ENCODE results near the gene ANKDD1B. TPM values are rescaled to one million over a fixed set of nuclear protein-coding genes. Genes with fewer than 3 reads are reported as not detected.
A peak's percentile ranks its signal among the peaks of the same experiment; 100 is the strongest.

Gene ANKDD1B
- total RNA-seq, 1 donor, result 0.72 TPM

GRCh38 chr5:75681125-75681830, 70.0 kb downstream of the ANKDD1B start:
- Histone ChIP-seq H3K4me2 (ENCODE audit: insufficient read depth, low read length) (peak overlapping the region; percentile 70), H3K36me3 (ENCODE audit: insufficient read depth, low read length) (peaks cover 4% of the 10 kb centered on the region), H3K9me3 (ENCODE audit: low read depth, low read length) (no peaks in the 10 kb centered on the region), H3K4me3 (ENCODE audit: insufficient read depth, low read length) (peak overlapping the region; percentile 63), H3K27me3 (ENCODE audit: insufficient read depth, low read length) (no peaks in the 10 kb centered on the region), H3K79me2 (ENCODE audit: insufficient read depth, low read length) (no peaks in the 10 kb centered on the region), H3K27ac (ENCODE audit: low read depth, low read length) (peak overlapping the region; percentile 43), H2AFZ (ENCODE audit: low read length) (peak overlapping the region; percentile 74), H4K20me1 (ENCODE audit: insufficient read depth, low read length) (no peaks in the 10 kb centered on the region), H3K4me1 (ENCODE audit: insufficient read depth, low read length) (peaks cover 4% of the 10 kb centered on the region)
- no peak for DNase-seq (ENCODE audit: insufficient read length, low spot score, missing footprints)
- peak; percentile 60 for TF ChIP-seq CTCF (IDR thresholded peaks at IDR 0.05; ENCODE audit: extremely low read depth, low read depth, low read length)

- H3K4me3 ChIP-seq (ENCODE audit: insufficient read depth, low read length), result no peak overlapping the region
- H3K27ac ChIP-seq (ENCODE audit: low read depth, low read length), result no peak overlapping the region
- peaks cover 4% of the 10 kb centered on the region for H3K4me1 ChIP-seq (ENCODE audit: insufficient read depth, low read length)
- H3K79me2 ChIP-seq (ENCODE audit: insufficient read depth, low read length), result no peaks in the 10 kb centered on the region
- TF ChIP-seq CTCF (IDR thresholded peaks at IDR 0.05; ENCODE audit: extremely low read depth, low read depth, low read length), result no peak
- H4K20me1 ChIP-seq (ENCODE audit: insufficient read depth, low read length), result no peaks in the 10 kb centered on the region
- H3K9me3 ChIP-seq (ENCODE audit: low read depth, low read length), result no peaks in the 10 kb centered on the region
- H3K4me2 ChIP-seq (ENCODE audit: insufficient read depth, low read length), result no peak overlapping the region
- no peaks in the 10 kb centered on the region for H3K27me3 ChIP-seq (ENCODE audit: insufficient read depth, low read length)
- peaks cover 26% of the 10 kb centered on the region for H3K36me3 ChIP-seq (ENCODE audit: insufficient read depth, low read length)
- DNase-seq (ENCODE audit: insufficient read length, low spot score, missing footprints), result no peak
- no peak overlapping the region for H2AFZ ChIP-seq (ENCODE audit: low read length)
Observed at GRCh38 chr5:75685141-75685540, 73.9 kb downstream of the ANKDD1B start.

- no peak overlapping the region for H3K4me2 ChIP-seq (ENCODE audit: insufficient read depth, low read length)
- DNase-seq (ENCODE audit: insufficient read length, low spot score, missing footprints), result no peak
- H4K20me1 ChIP-seq (ENCODE audit: insufficient read depth, low read length), result no peaks in the 10 kb centered on the region
- no peak overlapping the region for H2AFZ ChIP-seq (ENCODE audit: low read length)
- no peaks in the 10 kb centered on the region for H3K79me2 ChIP-seq (ENCODE audit: insufficient read depth, low read length)
- no peaks in the 10 kb centered on the region for H3K9me3 ChIP-seq (ENCODE audit: low read depth, low read length)
- H3K27ac ChIP-seq (ENCODE audit: low read depth, low read length), result no peak overlapping the region
- H3K36me3 ChIP-seq (ENCODE audit: insufficient read depth, low read length), result peaks cover 30% of the 10 kb centered on the region
- H3K4me3 ChIP-seq (ENCODE audit: insufficient read depth, low read length), result no peak overlapping the region
- no peaks in the 10 kb centered on the region for H3K4me1 ChIP-seq (ENCODE audit: insufficient read depth, low read length)
- TF ChIP-seq CTCF (IDR thresholded peaks at IDR 0.05; ENCODE audit: extremely low read depth, low read depth, low read length), result no peak
- H3K27me3 ChIP-seq (ENCODE audit: insufficient read depth, low read length), result no peaks in the 10 kb centered on the region
Observed at GRCh38 chr5:75686480-75686879, 75.2 kb downstream of the ANKDD1B start.

GRCh38 chr5:75690669-75691068, 79.4 kb downstream of the ANKDD1B start:
- DNase-seq (ENCODE audit: insufficient read length, low spot score, missing footprints), result no peak

More at GRCh38 chr5:75690669-75691068, 79.4 kb downstream of the ANKDD1B start:
- H2AFZ ChIP-seq (ENCODE audit: low read length), result no peak overlapping the region
- no peak overlapping the region for H3K4me3 ChIP-seq (ENCODE audit: insufficient read depth, low read length)
- no peak for TF ChIP-seq CTCF (IDR thresholded peaks at IDR 0.05; ENCODE audit: extremely low read depth, low read depth, low read length)
- no peak overlapping the region for H3K4me2 ChIP-seq (ENCODE audit: insufficient read depth, low read length)
- H4K20me1 ChIP-seq (ENCODE audit: insufficient read depth, low read length), result no peaks in the 10 kb centered on the region
- H3K27me3 ChIP-seq (ENCODE audit: insufficient read depth, low read length), result no peaks in the 10 kb centered on the region
- no peak overlapping the region for H3K27ac ChIP-seq (ENCODE audit: low read depth, low read length)
- no peaks in the 10 kb centered on the region for H3K4me1 ChIP-seq (ENCODE audit: insufficient read depth, low read length)
- H3K79me2 ChIP-seq (ENCODE audit: insufficient read depth, low read length), result no peaks in the 10 kb centered on the region
- H3K36me3 ChIP-seq (ENCODE audit: insufficient read depth, low read length), result peaks cover 33% of the 10 kb centered on the region
- no peaks in the 10 kb centered on the region for H3K9me3 ChIP-seq (ENCODE audit: low read depth, low read length)
